GM12878 (cell line): ENCODE results near the gene SDHAF2. TPM values are rescaled to one million over a fixed set of nuclear protein-coding genes. Genes with fewer than 3 reads are reported as not detected.

ENCODE experiments used
- ATAC-seq: fragments of 200-7000 bp; cut with Tn5 transposase; 3 replicates; pipeline ENCODE4 v1.9.1; 2020; ENCODE audit warnings: mild to moderate bottlenecking, moderate library complexity
- BruUV-seq: library from RNA; stranded (reverse); fragments of 400-500 nt; replicated peaks from 2 replicates; lab custom pipeline; 2021; lab: Mats Ljungman, UMichigan
- CTCF ChIA-PET: fragments of 300-600 bp; sonication (Branson Sonifier 250); formaldehyde crosslinking; extraction: SDS; loops from one replicate; lab custom pipeline; 2021; ENCODE audit warnings: inconsistent platforms; lab: Yijun Ruan, JAX
- POLR2A ChIA-PET: fragments of 350-600 bp; formaldehyde crosslinking; extraction: SDS; loops from one replicate; lab custom pipeline; 2021; ENCODE audit warnings: inconsistent platforms; lab: Charles Lee
- RAD21 ChIA-PET: fragments of 300-600 bp; sonication (Branson Sonifier 250); formaldehyde crosslinking; loops from one replicate; lab custom pipeline; 2023; ENCODE audit warnings: antibody characterized with exemption; ENCODE audit not compliant: unreplicated experiment; lab: Charles Lee
- SMC1A ChIA-PET: fragments of 300-600 bp; sonication (Branson Sonifier 250); formaldehyde crosslinking; loops from one replicate; lab custom pipeline; 2023; ENCODE audit not compliant: unreplicated experiment, uncharacterized antibody; lab: Charles Lee
- DNase-seq: peaks from one replicate; pipeline ENCODE4 v3.0.0-alpha.2; 2011; ENCODE audit warnings: low read depth, low spot score
- FAIRE-seq: peaks from 3 replicates; lab custom pipeline; 2011; peaks lifted over from hg19 to GRCh38; lab: Jason Lieb, UNC
- H2AFZ ChIP-seq: 2 replicates; pipeline ENCODE4 v1.6.0; 2011; ENCODE audit warnings: low read depth, low read length, control low read depth; ENCODE audit not compliant: control insufficient read depth
- H3K27ac ChIP-seq: 2 replicates; pipeline ENCODE4 v1.5.1; 2011; ENCODE audit warnings: control low read depth; ENCODE audit not compliant: control insufficient read depth, insufficient read depth
- H3K27me3 ChIP-seq, 2 experiments: replicated peaks in 1 of 2; 2 replicates each; pipeline versions ENCODE4 v1.6.0 to v1.6.1; 2011; ENCODE audit warnings: low read length in 1 of 2; ENCODE audit not compliant: control insufficient read depth in 2 of 2, insufficient read depth in 2 of 2
- H3K36me3 ChIP-seq, 2 experiments: 2 replicates each; pipeline ENCODE4 v1.5.1; 2011; ENCODE audit warnings: low read length in 1 of 2; ENCODE audit not compliant: control insufficient read depth in 2 of 2, insufficient read depth in 2 of 2
- H3K4me1 ChIP-seq: 2 replicates; pipeline ENCODE4 v1.6.1; 2011; ENCODE audit warnings: mild to moderate bottlenecking, low read length, moderate library complexity, mixed read lengths; ENCODE audit not compliant: control insufficient read depth, insufficient read depth
- H3K4me2 ChIP-seq: 2 replicates; pipeline ENCODE4 v1.6.0; 2011; ENCODE audit warnings: control low read depth; ENCODE audit not compliant: control insufficient read depth, insufficient read depth
- H3K4me3 ChIP-seq: fragments of 200-600 bp; sonication (generic); 2 replicates; pipeline ENCODE4 v1.5.1; 2016
- H3K79me2 ChIP-seq: 2 replicates; pipeline ENCODE4 v1.6.0; 2011; ENCODE audit warnings: low read length; ENCODE audit not compliant: control insufficient read depth, insufficient read depth
- H3K9ac ChIP-seq: 2 replicates; pipeline ENCODE4 v1.8.0; 2011; ENCODE audit warnings: low read length, control low read depth, mixed read lengths; ENCODE audit not compliant: control insufficient read depth, insufficient read depth
- H3K9me3 ChIP-seq: replicated peaks from 3 replicates; pipeline ENCODE4 v1.5.1; 2011; ENCODE audit warnings: mild to moderate bottlenecking, low read length; ENCODE audit not compliant: control insufficient read depth, insufficient read depth
- H4K20me1 ChIP-seq: 2 replicates; pipeline ENCODE4 v1.6.0; 2011; ENCODE audit not compliant: control insufficient read depth, insufficient read depth
- CBX5 ChIP-seq: sonication (generic); IDR thresholded peaks from 2 replicates; pipeline ENCODE4 v1.6.1; 2016; ENCODE audit warnings: low read depth, moderate library complexity, mild to moderate bottlenecking, inconsistent platforms
- CHD4 ChIP-seq: fragments of 200-600 bp; sonication (generic); IDR thresholded peaks from 2 replicates; pipeline ENCODE4 v1.6.1; 2016; ENCODE audit warnings: mild to moderate bottlenecking
- EZH2 ChIP-seq: IDR thresholded peaks from 2 replicates; pipeline ENCODE4 v1.6.1; 2012; ENCODE audit warnings: low read depth, mild to moderate bottlenecking, control low read depth, inconsistent platforms, low read length, borderline replicate concordance; ENCODE audit not compliant: control insufficient read depth
- HDAC2 ChIP-seq: fragments of 200-600 bp; sonication (generic); IDR thresholded peaks from 2 replicates; pipeline ENCODE4 v1.6.1; 2017
- IRF4 ChIP-seq: IDR thresholded peaks from 2 replicates; pipeline ENCODE4 v1.6.1; 2011; ENCODE audit warnings: low read depth, low read length
- NFYA ChIP-seq: IDR thresholded peaks from 2 replicates; pipeline ENCODE4 v1.6.1; 2011; ENCODE audit warnings: low read depth, mild to moderate bottlenecking, low read length, improper control_type of control experiment, borderline replicate concordance
- NR2F1 ChIP-seq: fragments of 450-650 bp; conservative IDR thresholded peaks from 2 replicates; pipeline ENCODE4 v1.6.1; 2017; ENCODE audit warnings: mild to moderate bottlenecking
- RAD51 ChIP-seq: fragments of 450-650 bp; IDR thresholded peaks from 2 replicates; pipeline ENCODE4 v1.6.1; 2016; ENCODE audit warnings: moderate library complexity, mild to moderate bottlenecking, inconsistent platforms
- RELA ChIP-seq: fragments of 450-650 bp; IDR thresholded peaks from 2 replicates; pipeline ENCODE4 v1.8.0; 2014; ENCODE audit warnings: borderline replicate concordance; ENCODE audit not compliant: partially characterized antibody
- SMARCA5 ChIP-seq: fragments of 450-650 bp; IDR thresholded peaks from 2 replicates; pipeline ENCODE4 v1.6.1; 2017; ENCODE audit warnings: mild to moderate bottlenecking
- SPI1 ChIP-seq: IDR thresholded peaks from 2 replicates; pipeline ENCODE4 v1.6.1; 2011; ENCODE audit warnings: low read depth, mild to moderate bottlenecking, low read length, moderate library complexity, borderline replicate concordance; ENCODE audit not compliant: insufficient read depth
- SRF ChIP-seq, 2 experiments: IDR thresholded peaks; 2 replicates each; pipeline ENCODE4 v1.6.1; 2011; ENCODE audit warnings: low read depth in 2 of 2, low read length in 2 of 2, mild to moderate bottlenecking in 1 of 2, moderate library complexity in 1 of 2
- STAT3 ChIP-seq: IDR thresholded peaks from 2 replicates; pipeline ENCODE4 v1.6.1; 2011; ENCODE audit warnings: low read depth, low read length, improper control_type of control experiment
- ZSCAN29 ChIP-seq: fragments of 450-650 bp; IDR thresholded peaks from 2 replicates; pipeline ENCODE4 v1.6.1; 2017; ENCODE audit warnings: mild to moderate bottlenecking, moderate library complexity
- WGBS: methylation state at CpG from one replicate; pipeline ENCODE4 v1.1.6; 2016; ENCODE audit warnings: low lambda C conversion rate; ENCODE audit not compliant: insufficient replicate concordance, insufficient coverage; ENCODE audit errors: missing lambda C conversion rate; 5-methylcytosine and 5-hydroxymethylcytosine counted together
- in situ Hi-C: fragments of 300-500 bp; cut with MboI; formaldehyde crosslinking; loops from 9 replicates; pipeline ENCODE4 v1.14.3; 2018; ENCODE audit warnings: mixed read lengths
- intact Hi-C: fragments of 100-400 bp; cut with micrococcal nuclease; formaldehyde crosslinking; loops from one replicate; pipeline ENCODE4 v1.14.2; 2022; ENCODE audit not compliant: unreplicated experiment
- polyA plus RNA-seq, 11 experiments: library from polyadenylated mRNA; depleted of rRNA in 4 of 11; unstranded in 6 of 11; stranded (reverse) in 5 of 11; fragments of >200 nt; fragmentation: Nextera tagmentation in 4 of 11; fragmentation: Illumina TruSeq in 1 of 11; extraction: Ambion mirVana in 4 of 11; extraction: Trizol in 1 of 11; gene quantifications; 1 replicate in 1 of 11; 2 replicates in 10 of 11; pipeline versions ENCODE4 v1.2.1 to v1.2.3, GENCODE V29; 2011 to 2016; ENCODE audit warnings: inconsistent platforms in 2 of 11, missing spikeins in 2 of 11, low read depth in 1 of 11
- total RNA-seq, 4 experiments: library from RNA; depleted of rRNA in 3 of 4; stranded (reverse); fragments of >200 nt in 3 of 4; fragmentation: Illumina TruSeq in 1 of 4; extraction: Trizol in 1 of 4; gene quantifications; 2 replicates each; pipeline versions ENCODE4 v1.2.1 to v1.2.3, GENCODE V29; 2013 to 2021
- TF ChIP-seq, protein P1 (sequence below): IDR thresholded peaks from 2 replicates; pipeline ENCODE4 v1.6.1; 2011; ENCODE audit warnings: low read depth, mild to moderate bottlenecking, low read length, moderate library complexity, borderline replicate concordance; ENCODE audit errors: extremely low read depth
- TF ChIP-seq, protein P2 (sequence below): IDR thresholded peaks from 2 replicates; pipeline ENCODE4 v1.6.1; 2011; ENCODE audit warnings: borderline replicate concordance, low read depth, mild to moderate bottlenecking, moderate library complexity, low read length; ENCODE audit not compliant: insufficient read depth, poor library complexity, severe bottlenecking
- TF ChIP-seq, protein P3 (sequence below): fragments of 150-350 bp; IDR thresholded peaks from 2 replicates; pipeline ENCODE4 v1.6.1; 2016; ENCODE audit warnings: low read depth, low read length
- TF ChIP-seq, protein P4 (sequence below): fragments of 450-650 bp; IDR thresholded peaks from 2 replicates; pipeline ENCODE4 v1.6.1; 2017; ENCODE audit warnings: mild to moderate bottlenecking

SDHAF2 gene
- total and polyA plus RNA-seq, 10 of the 15 experiments (the other 5 are each of a cell fraction or from before 2014, with no cell fraction given): 30.6 to 160 (median 78.3) TPM

GRCh38 chr11:61448552-61448927 lies 18.6 kb downstream of the SDHAF2 start:
- ChIA-PET SMC1A (interaction anchor here (1.0 to 1.3 kb wide), 2 partner anchors 13 to 18 kb away, joined by 3 read pairs; partner anchors contain the start of genes CPSF7 and SDHAF2), RAD21 (no interaction called here), POLR2A (no interaction called here), CTCF (interaction anchor here (1.1 to 8.1 kb wide), 3 partner anchors 9 to 14 kb away, joined by 4 to 75 read pairs (median 32); no protein-coding TSS in a partner anchor)
- Histone ChIP-seq H3K27me3 (no peaks in the 10 kb centered on the region), H3K79me2 (no peaks in the 10 kb centered on the region; the same call in 1 of the 2 replicates), H4K20me1 (no peaks in the 10 kb centered on the region; the same call in 1 of the 2 replicates), H3K4me2 (no peak overlapping the region), H3K9ac (no peak overlapping the region), H2AFZ (no peak overlapping the region), H3K4me1 (no peaks in the 10 kb centered on the region), H3K36me3 (peaks cover 20 to 24% of the 10 kb centered on the region in 2 experiments), H3K9me3 (no peaks in the 10 kb centered on the region), H3K27ac (no peak overlapping the region), H3K4me3 (no peak overlapping the region)
- no peak for ATAC-seq
- in situ Hi-C loops: no loop called here
- FAIRE-seq: no peak
- no peak for DNase-seq
- no TSS peak for BruUV-seq
- intact Hi-C loops: no loop called here
- WGBS: 69% methylated on average over 7 of the region's 7 CpGs
- TF ChIP-seq NR2F1: no peak
- TF ChIP-seq, protein P1, sequence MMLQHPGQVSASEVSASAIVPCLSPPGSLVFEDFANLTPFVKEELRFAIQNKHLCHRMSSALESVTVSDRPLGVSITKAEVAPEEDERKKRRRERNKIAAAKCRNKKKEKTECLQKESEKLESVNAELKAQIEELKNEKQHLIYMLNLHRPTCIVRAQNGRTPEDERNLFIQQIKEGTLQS: no peak
- TF ChIP-seq STAT3: no peak
- TF ChIP-seq CHD4: no peak
- no peak for TF ChIP-seq SRF (IDR thresholded peaks at IDR 0.05; ENCODE audit: low read depth in 2 of 2, low read length in 2 of 2)
- TF ChIP-seq, protein P2, sequence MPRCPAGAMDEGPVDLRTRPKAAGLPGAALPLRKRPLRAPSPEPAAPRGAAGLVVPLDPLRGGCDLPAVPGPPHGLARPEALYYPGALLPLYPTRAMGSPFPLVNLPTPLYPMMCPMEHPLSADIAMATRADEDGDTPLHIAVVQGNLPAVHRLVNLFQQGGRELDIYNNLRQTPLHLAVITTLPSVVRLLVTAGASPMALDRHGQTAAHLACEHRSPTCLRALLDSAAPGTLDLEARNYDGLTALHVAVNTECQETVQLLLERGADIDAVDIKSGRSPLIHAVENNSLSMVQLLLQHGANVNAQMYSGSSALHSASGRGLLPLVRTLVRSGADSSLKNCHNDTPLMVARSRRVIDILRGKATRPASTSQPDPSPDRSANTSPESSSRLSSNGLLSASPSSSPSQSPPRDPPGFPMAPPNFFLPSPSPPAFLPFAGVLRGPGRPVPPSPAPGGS: no peak
- TF ChIP-seq EZH2: no peak
- TF ChIP-seq NFYA: no peak
- TF ChIP-seq SMARCA5: no peak
- no peak for TF ChIP-seq RAD51
- TF ChIP-seq, protein P3, sequence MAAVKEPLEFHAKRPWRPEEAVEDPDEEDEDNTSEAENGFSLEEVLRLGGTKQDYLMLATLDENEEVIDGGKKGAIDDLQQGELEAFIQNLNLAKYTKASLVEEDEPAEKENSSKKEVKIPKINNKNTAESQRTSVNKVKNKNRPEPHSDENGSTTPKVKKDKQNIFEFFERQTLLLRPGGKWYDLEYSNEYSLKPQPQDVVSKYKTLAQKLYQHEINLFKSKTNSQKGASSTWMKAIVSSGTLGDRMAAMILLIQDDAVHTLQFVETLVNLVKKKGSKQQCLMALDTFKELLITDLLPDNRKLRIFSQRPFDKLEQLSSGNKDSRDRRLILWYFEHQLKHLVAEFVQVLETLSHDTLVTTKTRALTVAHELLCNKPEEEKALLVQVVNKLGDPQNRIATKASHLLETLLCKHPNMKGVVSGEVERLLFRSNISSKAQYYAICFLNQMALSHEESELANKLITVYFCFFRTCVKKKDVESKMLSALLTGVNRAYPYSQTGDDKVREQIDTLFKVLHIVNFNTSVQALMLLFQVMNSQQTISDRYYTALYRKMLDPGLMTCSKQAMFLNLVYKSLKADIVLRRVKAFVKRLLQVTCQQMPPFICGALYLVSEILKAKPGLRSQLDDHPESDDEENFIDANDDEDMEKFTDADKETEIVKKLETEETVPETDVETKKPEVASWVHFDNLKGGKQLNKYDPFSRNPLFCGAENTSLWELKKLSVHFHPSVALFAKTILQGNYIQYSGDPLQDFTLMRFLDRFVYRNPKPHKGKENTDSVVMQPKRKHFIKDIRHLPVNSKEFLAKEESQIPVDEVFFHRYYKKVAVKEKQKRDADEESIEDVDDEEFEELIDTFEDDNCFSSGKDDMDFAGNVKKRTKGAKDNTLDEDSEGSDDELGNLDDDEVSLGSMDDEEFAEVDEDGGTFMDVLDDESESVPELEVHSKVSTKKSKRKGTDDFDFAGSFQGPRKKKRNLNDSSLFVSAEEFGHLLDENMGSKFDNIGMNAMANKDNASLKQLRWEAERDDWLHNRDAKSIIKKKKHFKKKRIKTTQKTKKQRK: no peak
- TF ChIP-seq CBX5: no peak
- TF ChIP-seq, protein P4, sequence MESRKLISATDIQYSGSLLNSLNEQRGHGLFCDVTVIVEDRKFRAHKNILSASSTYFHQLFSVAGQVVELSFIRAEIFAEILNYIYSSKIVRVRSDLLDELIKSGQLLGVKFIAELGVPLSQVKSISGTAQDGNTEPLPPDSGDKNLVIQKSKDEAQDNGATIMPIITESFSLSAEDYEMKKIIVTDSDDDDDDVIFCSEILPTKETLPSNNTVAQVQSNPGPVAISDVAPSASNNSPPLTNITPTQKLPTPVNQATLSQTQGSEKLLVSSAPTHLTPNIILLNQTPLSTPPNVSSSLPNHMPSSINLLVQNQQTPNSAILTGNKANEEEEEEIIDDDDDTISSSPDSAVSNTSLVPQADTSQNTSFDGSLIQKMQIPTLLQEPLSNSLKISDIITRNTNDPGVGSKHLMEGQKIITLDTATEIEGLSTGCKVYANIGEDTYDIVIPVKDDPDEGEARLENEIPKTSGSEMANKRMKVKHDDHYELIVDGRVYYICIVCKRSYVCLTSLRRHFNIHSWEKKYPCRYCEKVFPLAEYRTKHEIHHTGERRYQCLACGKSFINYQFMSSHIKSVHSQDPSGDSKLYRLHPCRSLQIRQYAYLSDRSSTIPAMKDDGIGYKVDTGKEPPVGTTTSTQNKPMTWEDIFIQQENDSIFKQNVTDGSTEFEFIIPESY: no peak
- no peak for TF ChIP-seq SPI1
- TF ChIP-seq HDAC2: no peak
- no peak for TF ChIP-seq RELA
- no peak for TF ChIP-seq IRF4
- no peak for TF ChIP-seq ZSCAN29
